ENCODE results near the gene MAP3K1.
"Not testable (repeated sequence)": the region's sequence is repeated elsewhere in the genome, so short reads cannot be mapped to it uniquely, and the experiment has no call there.

DNA sequence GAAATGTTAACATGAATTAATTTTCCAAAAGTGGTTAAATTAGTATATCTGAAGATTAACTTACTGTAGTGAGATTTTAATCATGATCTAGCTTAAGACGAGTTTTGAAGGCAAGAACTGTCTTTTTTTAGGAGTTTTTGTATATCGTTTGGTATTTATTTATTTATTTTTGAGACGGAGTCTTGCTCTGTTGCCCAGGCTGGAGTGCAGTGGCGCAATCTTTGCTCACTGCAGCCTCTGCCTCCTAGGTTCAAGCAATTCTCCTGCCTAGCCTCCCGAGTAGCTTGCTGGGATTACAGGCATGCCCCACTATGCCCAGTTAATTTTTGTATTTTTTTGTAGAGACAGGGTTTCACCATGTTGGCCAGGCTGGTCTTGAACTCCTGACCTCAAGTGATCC, 6.5 kb downstream of the MAP3K1 start:
- TF ChIP-seq CTCF, POLR2A (IDR thresholded peaks at IDR 0.05): not testable (repeated sequence)

All from esophagus squamous epithelium (tissue), 4 donors.